HG02588 (cell line): ENCODE results near the gene COL26A1.
"Not testable (repeated sequence)": the region's sequence is repeated elsewhere in the genome, so short reads cannot be mapped to it uniquely, and the experiment has no call there.

Source experiments
- ATAC-seq: cut with Tn5 transposase; IDR thresholded peaks from one replicate; pipeline ENCODE4 v1.9.1; 2021; ENCODE audit warnings: mild to moderate bottlenecking, moderate library complexity; ENCODE audit not compliant: unreplicated experiment

Gene COL26A1

DNA sequence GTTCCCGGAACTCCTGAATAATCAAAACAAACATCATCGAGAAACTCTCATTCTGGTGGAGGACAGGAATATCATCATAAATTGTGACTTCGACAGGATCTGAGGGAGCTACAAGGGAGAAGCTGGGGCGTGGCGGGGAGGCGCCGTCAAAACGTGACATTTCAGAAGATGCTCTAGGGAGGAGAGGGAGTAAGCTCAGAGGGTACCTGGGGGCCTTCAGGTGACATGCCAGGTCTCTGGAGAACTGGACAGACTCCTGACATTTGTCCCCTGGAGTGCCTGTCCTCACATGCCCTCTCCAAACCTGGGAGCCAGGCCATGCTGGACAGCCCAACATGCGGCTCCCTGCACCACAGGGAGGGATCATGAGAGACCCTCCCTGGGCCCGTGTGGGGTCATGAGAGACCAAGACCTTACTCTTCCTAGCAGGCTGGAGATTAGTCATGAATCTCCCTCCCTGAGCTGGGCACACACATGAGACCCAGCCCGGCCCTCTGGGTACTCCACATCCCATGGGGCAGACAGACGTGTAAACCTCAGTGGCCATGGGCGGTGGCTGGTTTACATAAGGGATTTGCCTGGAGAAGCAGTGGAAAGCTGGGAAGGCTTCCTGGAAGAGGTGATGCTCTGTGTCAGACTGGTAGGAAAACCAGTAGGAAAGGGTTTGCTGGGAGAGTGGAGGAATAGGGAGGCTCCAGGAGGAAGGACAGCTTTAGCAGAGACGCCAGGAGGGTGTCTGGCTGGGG is 185.4 kb downstream of the COL26A1 start:
- no peak for ATAC-seq

DNA sequence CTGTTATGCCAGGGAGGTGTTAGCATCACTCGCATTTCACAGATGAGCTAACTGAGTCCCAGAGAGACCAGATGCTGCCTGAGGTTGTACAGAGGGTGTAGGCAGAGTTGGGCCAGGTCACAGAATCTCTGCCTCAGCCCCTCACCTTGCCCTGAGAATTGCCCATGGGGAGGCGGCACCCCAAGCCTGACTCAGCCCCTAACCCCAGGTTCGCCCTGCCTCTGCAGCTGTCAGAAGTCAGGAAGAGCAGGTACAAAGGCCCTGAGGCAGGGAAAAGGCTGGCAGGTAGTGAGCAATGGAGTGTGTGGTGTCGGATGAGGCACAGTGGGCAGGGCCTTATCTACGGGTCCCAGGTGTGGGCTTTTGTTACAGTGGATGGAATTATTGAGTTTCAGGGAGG is 187.1 kb downstream of the COL26A1 start:
- no peak for ATAC-seq

DNA sequence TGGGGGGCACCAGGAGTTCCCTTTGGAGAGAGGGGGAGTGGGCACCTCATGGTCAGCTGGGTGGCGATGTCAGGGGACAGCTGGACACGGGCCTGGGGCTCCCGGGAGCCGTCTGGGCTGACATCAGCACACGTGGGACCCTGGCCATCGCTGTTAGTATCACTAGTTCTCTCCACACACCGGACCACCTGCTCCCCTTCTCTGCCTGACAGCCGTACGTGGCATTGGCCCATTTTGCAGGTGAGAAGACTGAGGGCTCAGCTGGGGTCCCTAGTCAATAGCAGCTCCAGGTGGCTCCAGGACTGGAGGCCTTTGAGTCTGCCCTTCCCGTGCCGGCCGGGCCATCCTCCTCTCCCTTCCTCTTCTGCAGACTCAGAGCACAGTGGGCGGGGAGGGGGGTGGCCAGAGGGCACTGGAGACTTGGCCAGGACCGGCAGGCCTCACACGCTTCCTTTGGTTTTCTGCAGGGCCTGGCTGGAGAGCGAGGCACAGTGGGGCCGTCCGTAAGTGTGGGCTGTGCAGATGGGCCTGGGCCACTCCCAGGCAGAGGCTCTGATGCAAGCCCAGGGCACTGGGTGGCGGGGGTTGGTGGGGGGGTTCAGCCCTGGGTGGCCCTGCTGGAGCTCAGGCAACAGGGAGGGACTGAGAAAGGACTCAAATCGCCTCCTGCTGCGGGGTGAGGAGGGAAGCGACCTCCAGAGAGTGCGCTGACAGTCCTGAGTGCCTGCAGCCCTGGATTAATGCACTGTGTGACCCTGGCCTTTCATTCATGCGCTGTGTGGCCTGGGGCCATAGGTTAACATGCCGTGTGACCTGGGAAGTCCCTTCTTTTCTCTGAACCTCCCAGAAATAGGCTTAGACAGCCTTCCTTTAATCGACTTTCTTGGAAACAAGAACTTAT is 188.2 kb downstream of the COL26A1 start:
- no peak for ATAC-seq

DNA sequence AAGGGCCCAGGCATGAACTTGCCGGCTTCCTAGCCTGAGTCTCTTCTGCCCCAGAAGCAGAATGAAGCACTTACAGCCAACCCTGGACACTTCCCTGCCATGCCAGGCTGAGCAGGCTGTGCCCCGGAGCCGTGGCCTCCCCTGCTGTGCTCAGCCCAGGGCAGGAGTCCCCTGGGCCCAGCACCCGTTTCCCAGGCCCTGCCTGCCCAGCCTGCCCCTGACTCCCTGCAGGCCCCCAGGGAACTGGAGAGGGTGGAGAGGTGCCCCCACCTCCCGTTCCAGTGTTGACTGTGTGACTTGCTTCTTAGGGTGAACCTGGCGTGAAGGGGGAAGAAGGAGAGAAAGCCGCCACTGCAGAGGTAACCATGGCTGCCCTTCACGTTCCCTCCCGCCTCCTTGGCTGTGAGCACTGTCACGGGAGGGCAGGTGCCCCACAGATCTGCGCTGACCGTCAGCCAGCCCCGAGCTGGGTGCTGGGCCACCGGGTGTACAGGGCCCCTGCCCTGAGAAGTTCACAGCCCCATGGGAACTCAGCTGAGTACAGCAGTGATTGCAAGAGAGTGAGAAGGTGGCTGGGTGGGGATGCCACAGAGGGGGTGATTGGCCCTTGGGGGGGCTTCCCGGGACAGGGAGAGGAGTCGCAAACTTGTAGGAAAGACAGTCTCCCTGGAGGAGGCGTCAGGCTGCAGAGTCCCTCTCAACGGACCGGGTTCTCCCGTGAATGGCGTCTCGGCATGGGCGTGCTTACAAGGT is 190.5 kb downstream of the COL26A1 start:
- ATAC-seq, result no peak

DNA sequence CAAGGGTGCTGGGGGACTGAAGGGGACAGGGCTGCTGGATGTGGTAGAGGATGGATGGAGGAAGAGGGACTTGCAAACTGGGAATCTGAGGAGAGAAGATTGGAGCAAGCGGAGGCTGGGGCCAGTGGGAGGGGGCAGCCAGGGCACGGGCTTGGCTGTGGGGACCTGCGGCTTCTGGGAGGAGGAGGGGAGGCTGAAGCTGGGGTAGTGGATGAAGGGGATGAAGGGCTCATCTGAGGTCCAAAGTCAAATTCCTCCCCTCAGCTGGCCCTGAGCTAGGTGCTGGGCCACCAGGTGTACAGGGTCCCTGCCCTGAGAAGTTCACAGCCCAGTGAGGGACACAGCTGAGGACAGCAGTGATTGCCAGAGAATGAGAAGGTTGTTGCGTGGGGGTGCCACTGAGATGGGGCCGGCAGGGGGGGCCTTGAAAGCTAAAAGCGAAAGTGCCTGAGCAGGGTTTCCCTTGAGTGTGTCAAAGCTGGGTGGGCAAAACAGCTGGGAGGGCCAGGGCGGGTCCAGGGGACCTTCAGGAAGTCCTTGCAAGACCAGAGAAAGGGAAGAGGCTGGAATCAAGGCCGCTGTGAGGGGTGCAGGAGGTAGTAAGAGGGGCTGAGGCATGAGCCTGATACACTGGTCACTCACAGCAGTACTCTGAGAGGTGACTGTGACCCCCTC is 191.2 kb downstream of the COL26A1 start:
- no peak for ATAC-seq

DNA sequence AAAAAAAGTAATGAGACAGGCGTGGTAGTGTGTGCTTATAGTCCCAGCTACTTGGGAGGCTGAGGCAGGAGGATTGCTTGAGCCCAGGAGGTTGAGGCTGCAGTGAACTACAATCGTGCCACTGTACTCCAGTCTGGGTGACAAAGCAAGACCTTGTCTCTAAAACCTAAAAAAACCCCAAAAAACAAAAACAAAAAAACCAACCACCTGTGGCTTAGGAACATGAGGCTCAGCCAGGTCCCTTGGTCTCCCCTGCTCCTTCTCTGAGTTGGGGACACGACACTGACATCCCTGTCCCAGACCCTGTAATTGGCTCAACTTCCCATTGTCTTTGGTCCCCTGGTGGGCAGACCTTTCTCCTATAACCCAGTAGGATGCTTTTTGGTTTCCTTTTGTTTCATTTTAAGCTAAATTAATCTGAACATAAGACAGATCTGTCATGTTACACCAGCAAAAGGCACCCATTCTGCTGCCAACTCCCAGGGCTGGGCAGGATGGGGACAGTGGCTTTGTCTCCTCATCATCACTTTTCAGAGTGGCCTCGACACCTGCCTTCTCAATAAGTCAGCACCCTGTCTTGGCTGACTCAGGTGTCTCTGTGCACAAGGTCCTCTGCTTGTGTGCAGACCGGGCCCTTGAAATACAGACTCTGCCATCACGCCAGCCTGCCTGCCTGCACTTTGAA is 192.1 kb downstream of the COL26A1 start:
- no peak for ATAC-seq

DNA sequence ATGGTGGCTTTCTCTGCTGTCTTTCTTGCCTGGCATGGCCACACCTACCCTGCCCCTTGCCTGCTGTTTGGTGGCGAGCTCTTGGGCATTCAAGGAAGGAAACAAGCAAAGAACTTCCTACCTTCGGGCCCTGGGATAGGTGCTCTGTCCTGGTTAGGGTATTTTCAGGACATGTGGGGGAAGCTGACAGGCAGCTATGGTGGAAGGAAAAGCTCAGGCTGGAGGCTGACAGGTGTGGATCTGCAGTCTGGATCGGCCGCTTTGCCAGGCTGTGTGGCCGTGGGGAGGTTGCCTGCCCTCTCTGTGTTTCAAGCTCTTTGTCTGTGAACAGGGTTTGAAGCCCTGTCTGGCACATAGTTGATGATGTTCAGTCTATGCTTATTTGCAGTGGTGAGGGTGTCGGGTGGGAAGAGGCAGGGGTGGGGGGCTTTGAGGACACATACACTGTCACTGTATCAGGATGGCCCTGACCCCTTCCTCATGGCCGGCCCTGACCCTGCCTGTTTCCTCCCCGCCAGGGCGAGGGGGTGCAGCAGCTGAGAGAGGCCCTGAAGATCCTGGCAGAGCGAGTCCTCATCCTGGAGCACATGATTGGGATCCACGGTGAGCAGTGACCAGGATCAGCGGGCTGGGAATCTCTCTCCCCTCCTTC is 192.7 kb downstream of the COL26A1 start:
- no peak for ATAC-seq

DNA sequence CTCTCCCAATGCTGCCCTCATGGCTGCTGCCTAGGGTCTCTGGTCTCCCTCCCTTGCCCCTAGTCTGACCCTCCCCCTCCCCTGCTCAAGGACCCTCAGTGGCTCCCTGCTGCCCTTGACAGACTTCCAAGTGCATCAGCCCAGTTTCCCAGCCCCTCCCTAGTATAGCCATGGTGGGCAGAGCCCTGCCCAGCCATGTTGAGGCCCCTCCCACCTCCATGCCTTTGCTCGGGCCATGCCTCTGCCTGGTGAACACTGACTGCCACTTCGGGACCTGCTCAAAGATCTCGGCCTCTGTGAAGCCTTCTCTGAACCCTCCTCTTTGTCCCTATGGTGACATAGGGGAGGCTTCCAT is 193.2 kb downstream of the COL26A1 start:
- ATAC-seq, result no peak

DNA sequence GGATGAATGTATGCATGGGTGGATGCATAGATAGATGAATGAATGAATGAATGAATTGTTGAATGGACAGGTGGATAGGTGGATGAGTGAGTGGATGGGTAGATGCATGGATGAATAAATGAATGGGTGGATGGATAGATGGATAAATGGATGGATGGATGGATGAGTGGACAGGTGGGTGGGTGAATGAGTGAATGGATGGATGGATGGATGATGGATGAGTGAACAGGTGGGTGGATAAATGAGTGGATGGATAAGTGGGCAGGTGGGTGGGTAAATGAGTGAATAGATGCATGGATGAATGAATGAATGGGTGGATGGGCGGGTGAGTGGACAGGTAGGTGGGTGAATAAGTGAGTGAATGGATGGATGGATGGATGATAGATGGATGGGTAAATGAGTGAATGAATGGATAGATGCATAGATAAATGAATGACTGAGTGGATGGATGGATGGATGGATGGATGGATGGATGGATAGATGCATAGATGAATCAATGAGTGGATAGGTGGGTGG is 193.8 kb downstream of the COL26A1 start:
- ATAC-seq, result no peak

DNA sequence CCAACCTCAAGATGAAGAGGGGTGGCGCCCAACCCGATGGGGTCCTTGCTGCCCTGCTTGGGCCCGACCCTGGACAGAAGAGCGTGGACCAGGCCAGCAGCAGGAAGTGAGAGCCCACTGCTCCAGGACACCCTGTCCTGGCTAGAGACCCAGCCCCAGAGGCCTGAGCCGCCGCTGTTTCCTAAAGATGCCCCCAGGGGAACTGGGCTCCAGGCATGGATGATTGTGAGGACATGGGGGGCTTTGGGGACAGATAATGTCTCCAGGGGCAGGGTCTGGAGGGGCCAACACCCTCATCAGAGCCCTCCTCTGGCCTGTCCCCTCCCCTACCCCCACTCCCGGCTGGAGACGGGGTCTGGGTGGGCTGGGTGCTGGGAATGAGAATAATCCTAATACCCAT is 194.7 kb downstream of the COL26A1 start:
- no peak for ATAC-seq

DNA sequence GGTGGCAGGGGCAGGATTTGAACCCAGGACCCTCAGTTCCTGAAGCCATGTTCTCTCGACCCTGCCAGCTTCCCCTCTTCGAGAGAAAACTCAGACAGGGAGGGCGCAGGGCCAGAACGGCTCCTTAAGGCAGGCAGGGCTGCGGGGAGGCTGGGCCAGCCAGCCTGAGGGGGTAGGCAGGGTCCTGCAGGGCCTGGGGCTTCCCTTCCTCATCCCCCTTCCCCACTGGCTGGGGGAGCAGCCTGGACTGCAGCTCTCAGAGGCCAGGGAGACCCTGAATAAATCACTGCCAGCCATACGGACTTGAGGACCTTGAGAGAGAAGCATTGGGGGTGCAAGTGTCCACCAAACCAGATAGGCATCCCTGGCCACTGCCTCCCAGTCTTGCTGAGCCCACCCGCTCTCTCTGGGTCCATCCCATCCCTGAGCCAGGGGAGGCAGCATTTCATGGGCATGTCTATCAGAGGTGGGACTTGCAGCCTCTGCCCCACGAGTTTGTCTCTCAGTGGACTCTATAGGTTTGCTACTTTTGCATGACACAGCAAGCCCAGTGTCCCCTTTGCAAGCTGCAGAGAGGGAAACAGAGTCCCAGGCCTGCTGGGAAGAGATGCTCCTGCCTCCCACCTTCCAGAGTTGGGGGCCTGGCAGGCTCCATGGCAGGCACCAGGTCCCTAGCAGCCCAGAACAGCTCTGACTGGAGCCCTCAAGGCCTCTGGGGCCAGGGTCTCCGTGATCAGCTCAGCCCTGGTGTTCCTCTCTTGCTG is 195.5 kb downstream of the COL26A1 start:
- ATAC-seq, result no peak

DNA sequence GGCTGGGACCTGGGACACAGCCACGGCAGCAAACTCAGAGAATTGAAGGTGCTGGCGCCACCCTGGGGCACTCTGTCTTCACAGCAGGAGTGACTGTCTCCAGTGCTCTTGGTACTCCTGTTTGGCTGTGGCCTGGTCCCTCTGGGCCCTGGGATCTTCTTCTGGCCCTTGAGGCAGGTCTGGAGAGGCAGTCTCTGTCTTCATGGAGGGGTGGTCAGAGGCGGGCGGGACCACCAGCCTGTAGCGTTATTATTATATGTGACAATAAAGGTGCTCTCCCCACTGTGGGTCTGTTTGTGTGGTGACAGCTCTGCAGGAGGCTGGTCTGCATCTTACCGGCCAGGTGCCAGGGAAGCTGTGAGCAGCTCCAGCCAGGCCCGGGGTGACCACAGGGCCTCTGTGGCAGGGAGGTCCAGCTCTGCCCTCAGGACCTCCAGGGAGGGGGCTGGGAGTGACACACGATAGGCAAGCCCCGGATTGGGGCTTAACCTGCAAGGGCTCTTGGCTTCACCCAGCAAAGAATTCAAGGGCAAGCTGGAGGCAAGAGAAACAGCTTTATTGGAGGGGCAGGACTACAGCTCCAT is 196.2 kb downstream of the COL26A1 start:
- no peak for ATAC-seq

DNA sequence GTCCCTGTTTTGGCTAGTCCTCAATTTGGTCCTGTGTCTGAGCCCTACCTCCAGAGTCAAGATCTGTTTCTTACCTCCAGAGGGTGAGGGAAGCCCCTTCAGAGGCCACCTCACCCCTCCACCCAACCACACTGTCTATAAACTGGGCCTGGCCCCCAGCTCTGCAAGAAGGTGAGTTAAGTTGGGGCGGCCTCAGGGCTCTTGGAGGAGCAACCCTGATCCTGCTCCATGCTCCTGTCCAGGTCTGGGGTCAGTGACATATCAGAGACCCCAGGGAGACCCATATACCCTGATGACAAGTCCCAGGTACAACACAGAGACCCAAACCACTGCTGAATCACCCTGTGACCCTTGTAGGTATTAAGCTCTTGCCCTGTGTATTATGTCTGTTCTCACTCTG is 196.9 kb downstream of the COL26A1 start:
- ATAC-seq, result no peak

DNA sequence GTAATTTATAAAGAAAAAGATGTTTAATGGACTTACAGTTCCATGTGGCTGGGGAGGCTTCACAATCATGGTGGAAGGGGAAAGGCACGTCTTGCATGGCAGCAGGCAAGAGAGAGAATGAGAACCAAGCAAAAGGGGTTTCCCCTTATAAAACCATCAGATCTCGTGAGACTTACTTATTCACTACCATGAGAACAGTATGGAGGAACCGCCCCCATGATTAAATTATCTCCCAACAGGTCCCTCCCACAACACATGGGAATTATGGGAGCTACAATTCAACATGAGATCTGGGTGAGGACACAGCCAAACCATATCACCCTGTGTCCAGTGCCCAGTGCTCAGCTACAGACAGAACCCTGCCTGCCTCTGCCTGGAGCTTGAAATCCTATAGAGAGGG is 197.3 kb downstream of the COL26A1 start:
- ATAC-seq, result not testable (repeated sequence)

DNA sequence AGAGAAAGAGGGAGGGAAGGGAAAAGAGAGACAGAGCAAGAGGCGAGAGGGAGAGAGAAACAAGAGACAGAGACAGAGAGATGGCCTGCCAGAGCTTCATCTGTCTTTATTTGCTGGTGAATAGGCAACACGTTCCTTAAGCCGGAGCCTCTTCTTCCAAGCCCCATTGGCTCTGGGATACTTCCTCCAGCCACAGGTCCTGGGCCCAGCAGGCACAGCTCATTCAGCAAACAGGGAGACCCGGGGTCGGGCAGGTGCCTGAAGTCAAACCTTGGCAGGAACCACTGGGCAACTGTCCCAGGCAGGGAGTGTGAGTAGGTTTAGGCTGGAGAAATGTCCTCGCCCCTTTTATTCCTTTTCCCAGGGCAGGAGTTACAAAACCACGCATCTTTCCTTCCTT is 198.2 kb downstream of the COL26A1 start:
- no peak for ATAC-seq

DNA sequence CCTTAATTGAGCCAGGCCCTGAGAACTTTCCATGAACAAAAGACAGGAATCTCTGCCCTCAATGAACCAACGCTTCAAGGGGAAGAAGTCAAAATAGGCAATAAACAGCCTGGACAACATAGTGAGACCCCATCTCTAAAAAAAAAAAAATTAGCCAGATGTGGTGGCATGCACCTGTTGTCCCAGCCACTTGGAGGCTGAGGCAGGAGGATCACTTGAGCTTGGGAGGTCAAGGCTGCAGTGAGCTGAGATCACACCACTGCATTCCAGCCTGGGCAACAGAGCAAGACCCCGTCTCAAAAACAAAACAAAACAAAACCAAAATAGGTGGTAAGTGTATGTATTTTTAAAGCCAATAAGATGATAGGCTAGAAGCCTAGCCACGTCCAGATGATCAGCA is 198.6 kb downstream of the COL26A1 start:
- not testable (repeated sequence) for ATAC-seq

DNA sequence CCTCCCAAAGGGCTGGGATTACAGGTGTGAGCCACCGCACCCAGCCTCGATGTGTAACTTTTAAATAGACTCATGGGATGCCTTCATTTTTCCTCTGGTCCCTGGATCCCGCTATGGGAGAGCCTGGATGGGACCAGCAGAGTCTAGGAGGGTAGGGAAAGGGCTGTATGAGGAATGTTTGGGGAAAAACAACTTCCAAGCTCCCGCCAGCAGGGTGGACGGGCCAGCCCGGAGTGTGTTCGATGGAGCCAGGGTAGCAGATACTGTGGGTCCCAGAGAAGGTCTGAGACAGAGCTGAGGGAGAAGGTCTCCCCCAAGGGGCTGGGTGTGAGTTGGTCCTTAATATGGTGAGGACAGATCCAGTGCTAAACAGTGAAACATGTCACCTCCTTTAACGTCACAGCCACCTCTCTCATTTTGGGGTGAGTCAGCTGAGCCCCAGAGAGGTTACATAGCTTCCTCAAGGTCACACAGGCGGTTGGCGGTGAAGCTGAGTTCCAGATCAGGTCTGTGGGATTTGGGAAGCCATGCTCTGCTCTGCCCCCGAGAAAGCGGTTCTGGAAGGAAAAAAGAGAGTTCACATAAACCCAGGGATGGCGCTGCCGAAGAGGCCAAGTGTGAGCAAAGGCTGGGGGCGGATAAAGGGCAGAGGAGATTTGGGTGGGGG is 200.0 kb downstream of the COL26A1 start:
- ATAC-seq, result no peak
